ENCODE data around the gene STAU1.
"Not testable (repeated sequence)": the region's sequence is repeated elsewhere in the genome, so short reads cannot be mapped to it uniquely, and the experiment has no call there.

Gene STAU1

GRCh38 chr20:49185071-49185761 lies 2.9 kb downstream of the STAU1 start:
- no peak overlapping the region for H3K4me3 ChIP-seq (ENCODE audit: low read depth, low read length)
- in situ Hi-C loops (cut with HindIII; ENCODE audit: low sequenced_read_pairs): loop anchor here (10.0 kb wide), 1 partner anchor 50 kb away; no protein-coding TSS in a partner anchor
- TF ChIP-seq CTCF (IDR thresholded peaks at IDR 0.05; ENCODE audit: low read depth, low read length, missing control alignments): no peak
- no peak for DNase-seq (ENCODE audit: low read depth)

- no peak overlapping the region for H3K4me3 ChIP-seq (ENCODE audit: low read depth, low read length)
- in situ Hi-C loops (cut with HindIII; ENCODE audit: low sequenced_read_pairs): loop anchor here (5.0 to 10.0 kb wide), 2 partner anchors 50 to 68 kb away; no protein-coding TSS in a partner anchor
- TF ChIP-seq CTCF (IDR thresholded peaks at IDR 0.05; ENCODE audit: low read depth, low read length, missing control alignments): no peak
Measured at GRCh38 chr20:49184691-49185070, 3.5 kb downstream of the STAU1 start.

GRCh38 chr20:49184084-49184501 lies 4.0 kb downstream of the STAU1 start:
- in situ Hi-C loops (cut with HindIII; ENCODE audit: low sequenced_read_pairs): loop anchor here (5.0 to 10.0 kb wide), 2 partner anchors 49 to 68 kb away; no protein-coding TSS in a partner anchor
- DNase-seq (ENCODE audit: low read depth); H3K4me3 ChIP-seq (ENCODE audit: low read depth, low read length): not testable (repeated sequence)

More at GRCh38 chr20:49184691-49185070, 3.5 kb downstream of the STAU1 start:
- DNase-seq (ENCODE audit: low read depth): no peak

GRCh38 chr20:49183444-49183843 lies 4.7 kb downstream of the STAU1 start:
- in situ Hi-C loops (cut with HindIII; ENCODE audit: low sequenced_read_pairs): loop anchor here (5.0 to 10.0 kb wide), 2 partner anchors 49 to 69 kb away; no protein-coding TSS in a partner anchor
- no peak for DNase-seq (ENCODE audit: low read depth)
- no peak overlapping the region for H3K4me3 ChIP-seq (ENCODE audit: low read depth, low read length)
- no peak for TF ChIP-seq CTCF (IDR thresholded peaks at IDR 0.05; ENCODE audit: low read depth, low read length, missing control alignments)

- no peak for DNase-seq (ENCODE audit: low read depth)
- TF ChIP-seq CTCF (IDR thresholded peaks at IDR 0.05; ENCODE audit: low read depth, low read length, missing control alignments): no peak
- in situ Hi-C loops (cut with HindIII; ENCODE audit: low sequenced_read_pairs): loop anchor here (5.0 to 10.0 kb wide), 2 partner anchors 47 to 71 kb away; no protein-coding TSS in a partner anchor
- no peak overlapping the region for H3K4me3 ChIP-seq (ENCODE audit: low read depth, low read length)
Measured at GRCh38 chr20:49181265-49181877, 6.8 kb downstream of the STAU1 start.

GRCh38 chr20:49179368-49180277 lies 8.5 kb downstream of the STAU1 start:
- in situ Hi-C loops (cut with HindIII; ENCODE audit: low sequenced_read_pairs): loop anchor here (5.0 to 10.0 kb wide), 2 partner anchors 45 to 73 kb away; no protein-coding TSS in a partner anchor
- no peak overlapping the region for H3K4me3 ChIP-seq (ENCODE audit: low read depth, low read length)
- TF ChIP-seq CTCF (IDR thresholded peaks at IDR 0.05; ENCODE audit: low read depth, low read length, missing control alignments): no peak
- no peak for DNase-seq (ENCODE audit: low read depth)
